ENCODE data around the gene ALPL. TPM values are rescaled to one million over a fixed set of nuclear protein-coding genes. Genes with fewer than 3 reads are reported as not detected.

Gene ALPL
- total and polyA plus RNA-seq, 7 donors = 0.36 to 7.8 (median 2.3) TPM

- Histone ChIP-seq H3K36me3 (no peaks in the 10 kb centered on the region), H3K4me1 (no peaks in the 10 kb centered on the region), H3K27me3 (no peaks in the 10 kb centered on the region), H3K27ac (no peak overlapping the region), H3K4me3 (no peak overlapping the region), H3K9me3 (no peaks in the 10 kb centered on the region)
- 86 to 91% methylated on average over 21 of the region's 21 CpGs for WGBS, 2 donors
- DNase-seq = no peak
- intact Hi-C loops (cut with DNase I) = no loop called here
- TF ChIP-seq EP300 (IDR thresholded peaks at IDR 0.05) = no peak
- no peak for TF ChIP-seq CTCF (IDR thresholded peaks at IDR 0.05)
- TF ChIP-seq POLR2AphosphoS5 (IDR thresholded peaks at IDR 0.05) = no peak
- TF ChIP-seq POLR2A (IDR thresholded peaks at IDR 0.05) = no peak
Observed at GRCh38 chr1:21610989-21611785, 102.0 kb downstream of the ALPL start.

- no peak for DNase-seq
- no peaks in the 10 kb centered on the region for H3K4me1 ChIP-seq
- intact Hi-C loops (cut with DNase I) = no loop called here
- WGBS, 2 donors = 94 to 95% methylated on average over 13 of the region's 13 CpGs
- no peaks in the 10 kb centered on the region for H3K9me3 ChIP-seq
- H3K36me3 ChIP-seq = no peaks in the 10 kb centered on the region
- no peak overlapping the region for H3K27ac ChIP-seq
- H3K27me3 ChIP-seq = no peaks in the 10 kb centered on the region
- TF ChIP-seq CTCF (IDR thresholded peaks at IDR 0.05) = no peak
- no peak for TF ChIP-seq POLR2A (IDR thresholded peaks at IDR 0.05)
- no peak for TF ChIP-seq EP300 (IDR thresholded peaks at IDR 0.05)
- no peak for TF ChIP-seq POLR2AphosphoS5 (IDR thresholded peaks at IDR 0.05)
- no peak overlapping the region for H3K4me3 ChIP-seq
Observed at GRCh38 chr1:21612057-21612456, 102.8 kb downstream of the ALPL start.

GRCh38 chr1:21613072-21613867, 104.0 kb downstream of the ALPL start:
- 87 to 93% methylated on average over 19 of the region's 19 CpGs for WGBS, 2 donors
- TF ChIP-seq CTCF (IDR thresholded peaks at IDR 0.05) (no peak), POLR2A (IDR thresholded peaks at IDR 0.05) (no peak), EP300 (IDR thresholded peaks at IDR 0.05) (no peak), POLR2AphosphoS5 (IDR thresholded peaks at IDR 0.05) (no peak)

GRCh38 chr1:21614419-21615115, 105.3 kb downstream of the ALPL start:
- TF ChIP-seq POLR2AphosphoS5 (IDR thresholded peaks at IDR 0.05) (no peak), POLR2A (IDR thresholded peaks at IDR 0.05) (no peak), EP300 (IDR thresholded peaks at IDR 0.05) (no peak), CTCF (IDR thresholded peaks at IDR 0.05) (no peak)
- WGBS, 2 donors = 27 to 69% methylated on average over 11 of the region's 11 CpGs

More at GRCh38 chr1:21613072-21613867, 104.0 kb downstream of the ALPL start:
- intact Hi-C loops (cut with DNase I) = no loop called here
- Histone ChIP-seq H3K4me3 (no peak overlapping the region), H3K27ac (no peak overlapping the region), H3K4me1 (no peaks in the 10 kb centered on the region), H3K27me3 (no peaks in the 10 kb centered on the region), H3K36me3 (no peaks in the 10 kb centered on the region), H3K9me3 (no peaks in the 10 kb centered on the region)
- DNase-seq = no peak

More at GRCh38 chr1:21614419-21615115, 105.3 kb downstream of the ALPL start:
- Histone ChIP-seq H3K9me3 (no peaks in the 10 kb centered on the region), H3K27me3 (peaks cover 0 to under 1% (median 0%) of the 10 kb centered on the region in 3 donors), H3K36me3 (no peaks in the 10 kb centered on the region), H3K4me1 (no peaks in the 10 kb centered on the region), H3K4me3 (no peak overlapping the region), H3K27ac (no peak overlapping the region)
- DNase-seq = no peak
- intact Hi-C loops (cut with DNase I) = no loop called here
